ENCODE measurements around the gene AIF1L. TPM values are rescaled to one million over a fixed set of nuclear protein-coding genes. Genes with fewer than 3 reads are reported as not detected.

Gene AIF1L
- total and polyA plus RNA-seq, 2 of the 4 experiments (the other 2 are of a cell fraction), result 0.18 to 0.19 TPM

- Histone ChIP-seq H2BK5ac (ENCODE audit: low read depth, low read length, poor library complexity, severe bottlenecking) (no peak overlapping the region), H2AK5ac (ENCODE audit: low read depth, low read length) (no peak overlapping the region), H3K27ac (ENCODE audit: insufficient read depth, low read length) (no peak overlapping the region), H2AK9ac (replicated peaks; ENCODE audit: low read depth, low read length, poor library complexity) (no peak overlapping the region), H3K4me3 (ENCODE audit: insufficient read depth, low read depth, low read length) (no peak overlapping the region), H3K9me1 (ENCODE audit: insufficient read depth, low read length) (no peaks in the 10 kb centered on the region), H2AFZ (replicated peaks; ENCODE audit: low read length, poor library complexity) (no peak overlapping the region), H4K8ac (ENCODE audit: low read depth in 2 of 2, low read length in 2 of 2) (no peak overlapping the region), H3K14ac (replicated peaks; ENCODE audit: low read depth, low read length) (no peak overlapping the region), H3K36me3 (ENCODE audit: control insufficient read depth, insufficient read depth, low read length) (no peaks in the 10 kb centered on the region), H4K91ac (ENCODE audit: insufficient read depth, low read depth, low read length) (no peak overlapping the region), H3K4me1 (ENCODE audit: control insufficient read depth, insufficient read depth, low read length) (no peaks in the 10 kb centered on the region), H4K20me1 (ENCODE audit: insufficient read depth, low read length) (no peaks in the 10 kb centered on the region; the same call in 1 of the 2 replicates), H3K4ac (ENCODE audit: low read depth, low read length) (no peak overlapping the region), H3K27me3 (ENCODE audit: control insufficient read depth, insufficient read depth, low read length) (peaks cover 27% of the 10 kb centered on the region), H2BK15ac (ENCODE audit: low read depth, low read length) (no peak overlapping the region), H2BK20ac (ENCODE audit: low read depth, low read length) (no peak overlapping the region), H3K18ac (ENCODE audit: low read depth, low read length) (no peak overlapping the region), H3K9ac (ENCODE audit: low read depth, low read length) (no peak overlapping the region), H2BK120ac (ENCODE audit: low read depth, low read length) (no peak overlapping the region), H3K56ac (ENCODE audit: extremely low read depth, insufficient read depth, low read length) (no peak overlapping the region), H3K9me3 (ENCODE audit: control insufficient read depth, insufficient read depth, low read length) (no peaks in the 10 kb centered on the region), H3K23ac (ENCODE audit: low read depth, low read length) (no peak overlapping the region), H3K4me2 (ENCODE audit: low read depth, low read length) (no peak overlapping the region), H4K5ac (ENCODE audit: low read depth, low read length) (no peak overlapping the region), H3K79me1 (ENCODE audit: low read depth in 1 of 2, low read length in 2 of 2) (no peaks in the 10 kb centered on the region)
- no TSS peak for BruUV-seq (replicated peaks)
- intact Hi-C loops (cut with micrococcal nuclease), result no loop called here
- DNase-seq (no peak), ATAC-seq (ENCODE audit: low read depth) (no peak)
- WGBS, 2 experiments (ENCODE audit: extremely low coverage in 2 of 2, insufficient read length in 1 of 2), result 90% methylated on average over 11 of the region's 22 CpGs; no CpG with 5 or more reads in 1 of the 2 experiments
- in situ Hi-C loops (cut with MboI; ENCODE audit: low sequenced_read_pairs), result no loop called here
- ChIA-PET POLR2A (ENCODE audit: unreplicated experiment) (interaction anchor here (1.1 kb wide), 1 partner anchor 9 kb away, joined by 5 read pairs; the partner anchor contains the start of gene NUP214), CTCF (no interaction called here)
- dilution Hi-C loops (cut with HindIII; ENCODE audit: low sequenced_read_pairs, unreplicated experiment), result no loop called here
- no peak for TF ChIP-seq CHD1 (IDR thresholded peaks at IDR 0.05; ENCODE audit: low read depth, low read length)
- no peak for TF ChIP-seq SMC3 (IDR thresholded peaks at IDR 0.05; ENCODE audit: low read depth, low read length)
- TF ChIP-seq NFE2L2 (IDR thresholded peaks at IDR 0.05; ENCODE audit: low read depth, low read length), result no peak
- TF ChIP-seq FOS (IDR thresholded peaks at IDR 0.05; ENCODE audit: low read depth, low read length), result no peak
- no peak for TF ChIP-seq MAZ (IDR thresholded peaks at IDR 0.05; ENCODE audit: borderline replicate concordance, low read depth, low read length)
- no peak for TF ChIP-seq POLR2A (IDR thresholded peaks at IDR 0.05; ENCODE audit: low read depth, low read length)
- no peak for TF ChIP-seq RAD21 (IDR thresholded peaks at IDR 0.05; ENCODE audit: low read length)
- TF ChIP-seq MAFK (IDR thresholded peaks at IDR 0.05; ENCODE audit: low read depth, low read length), result no peak
- no peak for TF ChIP-seq MXI1 (IDR thresholded peaks at IDR 0.05; ENCODE audit: borderline replicate concordance, low read depth, low read length)
- TF ChIP-seq USF2 (IDR thresholded peaks at IDR 0.05; ENCODE audit: low read depth, low read length), result no peak
- no peak for TF ChIP-seq RFX5 (IDR thresholded peaks at IDR 0.05; ENCODE audit: low read depth, low read length)
- no peak for TF ChIP-seq CEBPB (IDR thresholded peaks at IDR 0.05; ENCODE audit: low read depth, low read length)
- no peak for TF ChIP-seq BHLHE40 (IDR thresholded peaks at IDR 0.05; ENCODE audit: low read depth, low read length)
- TF ChIP-seq ELK1 (IDR thresholded peaks at IDR 0.05; ENCODE audit: borderline replicate concordance, low read depth, low read length), result no peak
- TF ChIP-seq CTCF (conservative IDR thresholded peaks at IDR 0.05; ENCODE audit: low read depth, low read length), result no peak
Measured at GRCh38 chr9:131116281-131117120, 20.2 kb downstream of the AIF1L start.

All from IMR-90 (cell line).